ENCODE data around the gene TM9SF1. TPM values are rescaled to one million over a fixed set of nuclear protein-coding genes. Genes with fewer than 3 reads are reported as not detected.

Gene TM9SF1
- total and polyA plus RNA-seq, 12 donors: 10.8 to 36.4 (median 18.7) TPM

DNA sequence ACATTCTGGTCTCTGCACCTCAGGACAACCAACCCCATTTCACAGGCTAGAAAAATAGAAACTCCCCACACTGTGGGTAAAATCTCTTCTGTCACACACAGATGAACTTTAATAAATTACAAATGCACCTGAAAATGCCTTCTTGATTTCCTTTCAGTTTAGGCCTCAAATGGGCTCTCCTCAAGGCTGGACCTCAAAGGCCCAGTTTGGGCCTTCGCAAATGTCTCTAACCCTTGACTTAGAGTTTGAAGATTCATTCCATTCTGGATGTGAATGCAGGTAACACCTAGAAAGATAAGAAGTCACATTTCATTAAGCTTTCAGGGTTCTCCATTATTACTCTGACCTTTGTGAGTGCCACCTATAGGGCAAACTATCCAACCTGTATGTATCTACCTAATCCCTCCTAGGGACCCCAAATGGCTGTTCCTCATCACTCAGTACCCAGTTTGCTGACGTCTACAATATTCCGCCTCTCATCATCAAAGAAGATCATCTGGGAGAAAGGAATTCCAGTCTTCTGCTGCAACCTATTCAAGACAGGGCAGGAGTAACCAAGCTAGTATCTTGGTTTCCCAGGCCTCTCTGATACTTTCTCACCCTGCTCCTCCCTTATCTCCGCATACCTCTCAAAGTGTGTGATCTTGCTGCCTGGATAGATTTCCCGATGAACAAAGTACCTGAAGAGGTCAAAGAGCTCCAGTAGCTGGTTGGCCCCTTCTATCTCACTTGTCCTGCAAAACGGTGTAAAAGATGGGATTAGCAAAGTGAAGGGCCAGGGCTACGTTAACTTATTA lies 18.8 kb upstream of the TM9SF1 start:
- no peaks in the 10 kb centered on the region for H3K9me3 ChIP-seq
- intact Hi-C loops (cut with DNase I): no loop called here
- peak overlapping the region in 9 of 10 donors; percentile 90 to 98 (median 96) for H3K27ac ChIP-seq
- WGBS, 2 donors: 86 to 87% methylated on average over 7 of the region's 7 CpGs
- no peak for ATAC-seq
- TF ChIP-seq, protein P1, sequence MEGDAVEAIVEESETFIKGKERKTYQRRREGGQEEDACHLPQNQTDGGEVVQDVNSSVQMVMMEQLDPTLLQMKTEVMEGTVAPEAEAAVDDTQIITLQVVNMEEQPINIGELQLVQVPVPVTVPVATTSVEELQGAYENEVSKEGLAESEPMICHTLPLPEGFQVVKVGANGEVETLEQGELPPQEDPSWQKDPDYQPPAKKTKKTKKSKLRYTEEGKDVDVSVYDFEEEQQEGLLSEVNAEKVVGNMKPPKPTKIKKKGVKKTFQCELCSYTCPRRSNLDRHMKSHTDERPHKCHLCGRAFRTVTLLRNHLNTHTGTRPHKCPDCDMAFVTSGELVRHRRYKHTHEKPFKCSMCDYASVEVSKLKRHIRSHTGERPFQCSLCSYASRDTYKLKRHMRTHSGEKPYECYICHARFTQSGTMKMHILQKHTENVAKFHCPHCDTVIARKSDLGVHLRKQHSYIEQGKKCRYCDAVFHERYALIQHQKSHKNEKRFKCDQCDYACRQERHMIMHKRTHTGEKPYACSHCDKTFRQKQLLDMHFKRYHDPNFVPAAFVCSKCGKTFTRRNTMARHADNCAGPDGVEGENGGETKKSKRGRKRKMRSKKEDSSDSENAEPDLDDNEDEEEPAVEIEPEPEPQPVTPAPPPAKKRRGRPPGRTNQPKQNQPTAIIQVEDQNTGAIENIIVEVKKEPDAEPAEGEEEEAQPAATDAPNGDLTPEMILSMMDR (IDR thresholded peaks at IDR 0.05): no peak
- H3K4me3 ChIP-seq: peak overlapping the region in 9 of 10 donors; percentile 54 to 93 (median 80)
- no peaks in the 10 kb centered on the region for H3K27me3 ChIP-seq
- H3K4me1 ChIP-seq: peaks cover 0 to 42% (median 26%) of the 10 kb centered on the region in 9 donors
- peaks cover 0 to 49% (median 12%) of the 10 kb centered on the region in 9 donors for H3K36me3 ChIP-seq
- no peak for DNase-seq

DNA sequence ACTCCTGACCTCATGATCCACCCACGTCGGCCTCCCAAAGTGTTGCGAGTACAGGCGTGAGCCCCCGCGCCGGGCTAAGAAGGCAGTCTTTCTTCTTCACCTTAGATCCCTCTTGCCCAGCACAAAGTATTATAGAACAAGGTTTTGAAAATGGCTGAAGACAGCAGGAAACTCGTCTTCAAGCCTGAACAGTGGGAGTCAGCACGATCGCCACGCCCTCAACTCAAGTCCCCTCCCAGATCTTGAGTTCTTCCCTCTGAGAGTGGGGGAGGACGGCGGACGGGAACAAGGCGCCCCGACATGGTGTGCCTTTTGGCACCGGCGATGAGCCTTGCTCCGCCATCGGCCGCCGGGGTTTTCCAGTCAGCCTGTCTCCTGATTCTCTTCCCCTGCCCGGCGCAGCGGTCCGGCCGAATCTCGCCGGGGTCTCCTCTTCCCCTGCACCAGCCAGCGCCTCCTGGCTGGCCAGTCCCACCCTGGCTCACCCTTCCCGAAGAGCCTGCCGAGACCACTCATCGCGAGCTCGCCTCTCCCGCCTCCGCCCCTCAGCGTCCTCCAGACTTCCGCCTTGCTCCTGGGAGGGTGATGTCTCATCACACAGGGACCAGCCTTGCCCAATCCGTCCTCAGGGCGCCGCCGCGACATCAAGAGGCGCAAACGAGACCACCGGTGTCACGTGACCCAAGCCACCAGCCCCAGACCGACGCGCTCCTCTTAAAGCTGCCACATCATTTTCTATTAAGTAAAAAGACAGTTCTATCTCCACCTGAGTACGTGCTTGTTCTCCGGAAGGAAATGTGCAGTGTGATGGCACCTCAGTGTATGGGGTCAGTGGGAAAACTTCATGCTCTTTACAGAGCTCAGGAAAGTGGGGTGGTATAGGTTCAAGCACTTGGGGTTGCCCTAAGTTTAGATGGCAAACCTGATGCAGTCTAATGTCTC lies 18.0 kb upstream of the TM9SF1 start, which contains the start of gene CHMP4A:
TSS of gene CHMP4A (minus strand) at position 565 of the 942 bp plus-strand sequence. CDS start at position 516, 49 bp downstream.
- H3K27ac ChIP-seq: peak within 1 kb of the TSS; percentile 78 to 98 (median 96)
- H3K4me1 ChIP-seq: peaks cover 0 to 42% (median 26%) of the 10 kb centered on the region in 9 donors
- WGBS, 2 donors: 0 to 1% methylated on average over 53 of the region's 53 CpGs
- H3K9me3 ChIP-seq: no peaks in the 10 kb centered on the region
- H3K36me3 ChIP-seq: peaks cover 0 to 55% (median 13%) of the 10 kb centered on the region in 9 donors
- TF ChIP-seq, protein P1 (IDR thresholded peaks at IDR 0.05): peak in 4 of 9 donors; percentile 8 to 52 (median 42)
- H3K4me3 ChIP-seq: peak within 1 kb of the TSS; percentile 54 to 93 (median 76)
- DNase-seq (peak; percentile 95 to 97), ATAC-seq (peak; percentile 92 to 95 (median 94))
- intact Hi-C loops (cut with DNase I): no loop called here
- H3K27me3 ChIP-seq: no peaks in the 10 kb centered on the region

DNA sequence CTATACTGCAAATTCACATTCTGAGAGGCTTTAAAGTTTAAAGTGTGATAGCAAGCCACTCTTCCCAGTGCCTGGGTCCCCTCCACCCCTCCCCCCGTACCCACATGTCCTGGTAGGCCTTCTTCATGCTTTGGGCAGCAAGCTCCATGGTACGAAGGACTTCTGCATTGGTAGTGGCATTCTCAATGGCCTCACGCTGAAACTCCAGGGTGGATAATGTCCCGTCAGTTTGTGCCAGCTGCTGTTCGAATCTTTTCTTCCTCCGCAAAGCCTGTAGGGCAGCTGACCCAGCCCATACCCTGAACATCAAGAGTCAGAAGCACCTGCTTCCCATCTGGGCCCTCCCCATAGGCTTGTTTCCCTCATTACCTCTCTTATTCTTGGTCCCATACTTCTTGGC lies 16.1 kb upstream of the TM9SF1 start:
- Histone ChIP-seq H3K4me3 (no peak overlapping the region), H3K36me3 (peaks cover 0 to 56% (median 26%) of the 10 kb centered on the region in 9 donors), H3K9me3 (no peaks in the 10 kb centered on the region), H3K4me1 (peaks cover 0 to 41% (median 26%) of the 10 kb centered on the region in 9 donors), H3K27me3 (no peaks in the 10 kb centered on the region), H3K27ac (no peak overlapping the region)
- ATAC-seq (no peak), DNase-seq (no peak)
- TF ChIP-seq, protein P1 (IDR thresholded peaks at IDR 0.05): no peak
- intact Hi-C loops (cut with DNase I): no loop called here
- whole genome bisulfite sequencing, 2 donors: 92 to 94% methylated on average over 6 of the region's 6 CpGs

DNA sequence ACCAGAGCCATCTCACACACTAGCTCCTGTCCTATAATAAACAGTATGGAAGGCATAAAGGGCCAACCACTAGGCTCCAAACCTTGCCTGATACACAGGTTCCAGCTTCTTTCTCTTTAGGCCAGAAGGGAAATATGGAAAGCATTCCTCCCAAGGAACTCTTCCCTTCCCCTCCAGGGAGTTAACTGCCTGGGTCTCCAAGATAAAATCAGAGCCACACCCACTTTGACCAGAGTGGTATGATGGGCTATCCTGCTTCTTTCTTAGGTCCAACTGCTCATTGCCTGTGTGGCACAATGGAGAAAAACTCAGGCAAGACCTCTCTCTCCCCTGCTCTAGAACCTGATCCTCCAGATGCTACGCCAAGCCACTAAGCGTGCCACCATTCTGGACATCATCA lies 12.4 kb upstream of the TM9SF1 start:
- Histone ChIP-seq H3K27ac (no peak overlapping the region), H3K4me1 (peaks cover 0 to 15% (median 6%) of the 10 kb centered on the region in 9 donors), H3K36me3 (peaks cover 0 to 81% (median 35%) of the 10 kb centered on the region in 9 donors), H3K9me3 (no peaks in the 10 kb centered on the region), H3K27me3 (no peaks in the 10 kb centered on the region), H3K4me3 (no peak overlapping the region)
- 99 to 100% methylated on average over 2 of the region's 2 CpGs for WGBS, 2 donors
- ATAC-seq: no peak
- TF ChIP-seq, protein P1 (IDR thresholded peaks at IDR 0.05): no peak
- no peak for DNase-seq
- intact Hi-C loops (cut with DNase I): no loop called here
